PC-9 (cell line): Measurements from ENCODE around the gene ZBTB25. TPM values are rescaled to one million over a fixed set of nuclear protein-coding genes. Genes with fewer than 3 reads are reported as not detected.

Source experiments
- BruUV-seq: library from RNA; stranded (reverse); fragments of 400-500 nt; replicated peaks from 2 replicates; lab custom pipeline; 2021; lab: Mats Ljungman, UMichigan
- CTCF ChIA-PET: fragments of 300-600 bp; sonication (Branson Sonifier 250); formaldehyde crosslinking; loops from one replicate; lab custom pipeline; 2022; ENCODE audit warnings: antibody characterized with exemption; lab: Charles Lee
- POLR2A ChIA-PET: fragments of 300-600 bp; sonication (Branson Sonifier 250); formaldehyde crosslinking; loops from one replicate; lab custom pipeline; 2022; ENCODE audit warnings: antibody characterized with exemption; ENCODE audit not compliant: unreplicated experiment; lab: Charles Lee
- DNase-seq, 2 experiments: peaks; one replicate each; pipeline versions ENCODE4 v3.0.0 to v3.0.0-alpha.2; 2015 to 2022; ENCODE audit warnings: mixed read lengths in 1 of 2
- H2AFZ ChIP-seq: fragments of 200-600 bp; sonication (generic); 2 replicates; pipeline ENCODE4 v1.8.1; 2017; ENCODE audit warnings: antibody characterized with exemption
- H3F3A ChIP-seq: fragments of 200-600 bp; sonication (generic); 2 replicates; pipeline ENCODE4 v1.8.1; 2017; ENCODE audit warnings: antibody characterized with exemption, mild to moderate bottlenecking, low read depth; ENCODE audit not compliant: insufficient read depth
- H3K27ac ChIP-seq: fragments of 200-600 bp; sonication (generic); 2 replicates; pipeline ENCODE4 v1.6.1; 2016; ENCODE audit warnings: mixed run types
- H3K27me3 ChIP-seq: fragments of 200-600 bp; sonication (generic); 2 replicates; pipeline ENCODE4 v1.6.1; 2016; ENCODE audit warnings: low read depth, mixed run types; ENCODE audit not compliant: insufficient read depth
- H3K36me3 ChIP-seq: fragments of 200-600 bp; sonication (generic); 2 replicates; pipeline ENCODE4 v1.6.1; 2016; ENCODE audit warnings: low read depth, mixed run types
- H3K4me1 ChIP-seq: fragments of 200-600 bp; sonication (generic); replicated peaks from 2 replicates; pipeline ENCODE4 v1.6.1; 2016; ENCODE audit warnings: mixed run types; ENCODE audit not compliant: insufficient read depth
- H3K4me2 ChIP-seq: fragments of 200-600 bp; sonication (generic); 2 replicates; pipeline ENCODE4 v1.6.1; 2017; ENCODE audit warnings: mixed run types
- H3K4me3 ChIP-seq: fragments of 200-600 bp; sonication (generic); 2 replicates; pipeline ENCODE4 v1.6.1; 2016; ENCODE audit warnings: mixed run types
- H3K79me2 ChIP-seq: fragments of 200-600 bp; sonication (generic); 2 replicates; pipeline ENCODE4 v1.6.1; 2017; ENCODE audit warnings: low read depth, mixed run types
- H3K9me2 ChIP-seq: fragments of 200-600 bp; sonication (generic); 2 replicates; pipeline ENCODE4 v1.8.1; 2017; ENCODE audit warnings: mild to moderate bottlenecking; ENCODE audit not compliant: insufficient read depth
- H3K9me3 ChIP-seq: fragments of 200-600 bp; sonication (generic); 2 replicates; pipeline ENCODE4 v1.8.1; 2016; ENCODE audit warnings: low read depth; ENCODE audit not compliant: insufficient read depth
- H4K20me1 ChIP-seq: fragments of 200-600 bp; sonication (generic); 2 replicates; pipeline ENCODE4 v1.8.1; 2017; ENCODE audit not compliant: insufficient read depth
- CTCF ChIP-seq: fragments of 200-600 bp; sonication (generic); conservative IDR thresholded peaks from 2 replicates; pipeline ENCODE4 v1.6.1; 2017; ENCODE audit warnings: mixed run types, antibody characterized with exemption, mild to moderate bottlenecking, moderate library complexity
- EZH2 ChIP-seq: fragments of 200-600 bp; sonication (generic); IDR thresholded peaks from 2 replicates; pipeline ENCODE4 v1.8.0; 2017; ENCODE audit warnings: antibody characterized with exemption, low read depth
- intact Hi-C: fragments of 100-400 bp; cut with micrococcal nuclease; formaldehyde crosslinking; loops from one replicate; pipeline ENCODE4 v1.10.0; 2022; ENCODE audit not compliant: unreplicated experiment
- total RNA-seq: library from RNA; stranded (reverse); gene quantifications from 2 replicates; pipeline ENCODE4 v1.2.3, GENCODE V29; 2021

Gene ZBTB25
- total RNA-seq, 1 experiment from 2014 or later = 22.9 TPM

GRCh38 chr14:64488590-64489099, 15.0 kb downstream of the ZBTB25 start:
- Histone ChIP-seq H3K36me3 (peaks cover 7% of the 10 kb centered on the region; the same call in 1 of the 2 replicates), H3K4me1 (no peaks in the 10 kb centered on the region), H3K27me3 (no peaks in the 10 kb centered on the region), H3K9me3 (no peaks in the 10 kb centered on the region), H3F3A (no peaks in the 10 kb centered on the region), H3K4me3 (no peak overlapping the region), H3K9me2 (no peaks in the 10 kb centered on the region), H3K4me2 (no peak overlapping the region), H2AFZ (no peak overlapping the region), H4K20me1 (no peaks in the 10 kb centered on the region), H3K27ac (no peak overlapping the region), H3K79me2 (no peaks in the 10 kb centered on the region)
- POLR2A ChIA-PET = no interaction called here
- CTCF ChIA-PET = interaction anchor here (0.6 to 0.7 kb wide), 3 partner anchors 41 to 450 kb away, joined by 3 read pairs; no protein-coding TSS in a partner anchor
- DNase-seq = no peak
- intact Hi-C loops = no loop called here
- TF ChIP-seq EZH2 (no peak), CTCF (no peak)
- no TSS peak for BruUV-seq

GRCh38 chr14:64478634-64479250, 24.9 kb downstream of the ZBTB25 start:
- Histone ChIP-seq H3K9me3 (no peaks in the 10 kb centered on the region), H3K36me3 (no peaks in the 10 kb centered on the region), H3K79me2 (no peaks in the 10 kb centered on the region), H3F3A (no peaks in the 10 kb centered on the region; the same call in 1 of the 2 replicates), H4K20me1 (no peaks in the 10 kb centered on the region), H3K27ac (no peak overlapping the region), H3K27me3 (no peaks in the 10 kb centered on the region), H3K4me1 (no peaks in the 10 kb centered on the region), H3K9me2 (no peaks in the 10 kb centered on the region), H3K4me2 (no peak overlapping the region), H3K4me3 (no peak overlapping the region), H2AFZ (no peak overlapping the region)
- intact Hi-C loops = loop anchor here (1.0 kb wide), 1 partner anchor 134 kb away; no protein-coding TSS in a partner anchor
- CTCF ChIA-PET = interaction anchor here (0.7 to 2.0 kb wide), 2 partner anchors 135 to 177 kb away, joined by 3 to 11 read pairs; no protein-coding TSS in a partner anchor
- BruUV-seq = no TSS peak
- no peak for DNase-seq
- POLR2A ChIA-PET = interaction anchor here (0.6 to 0.7 kb wide), 2 partner anchors 215 to 238 kb away, joined by 3 read pairs; no protein-coding TSS in a partner anchor
- TF ChIP-seq CTCF (peak; percentile 79), EZH2 (no peak)

DNA sequence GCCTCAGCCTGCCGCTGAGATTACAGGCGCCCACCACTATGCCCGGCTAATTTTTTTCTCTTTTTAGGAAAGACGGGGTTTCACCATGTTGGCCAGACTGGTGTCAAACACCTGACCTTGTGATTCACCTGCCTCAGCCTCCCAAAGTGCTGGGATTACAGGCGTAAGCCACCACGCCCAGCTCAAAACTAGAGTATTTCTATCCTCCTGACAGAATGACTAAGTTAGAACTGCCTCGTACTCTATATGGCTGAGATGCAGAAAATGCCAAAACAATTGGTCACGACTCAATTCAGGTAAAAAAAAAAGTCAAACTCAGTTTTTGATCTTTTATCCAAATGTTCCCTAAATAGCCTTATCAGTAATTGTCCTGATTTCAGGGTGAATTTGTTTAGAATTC, 27.2 kb downstream of the ZBTB25 start:
- intact Hi-C loops = no loop called here
- Histone ChIP-seq H3K27ac (no peak overlapping the region), H3K9me3 (no peaks in the 10 kb centered on the region), H3K36me3 (no peaks in the 10 kb centered on the region), H2AFZ (no peak overlapping the region), H3K27me3 (no peaks in the 10 kb centered on the region), H3K4me3 (no peak overlapping the region), H3K79me2 (no peaks in the 10 kb centered on the region), H3K4me1 (no peaks in the 10 kb centered on the region), H3K4me2 (no peak overlapping the region), H3F3A (no peaks in the 10 kb centered on the region; the same call in 1 of the 2 replicates), H3K9me2 (no peaks in the 10 kb centered on the region), H4K20me1 (no peaks in the 10 kb centered on the region)
- TF ChIP-seq CTCF (no peak), EZH2 (no peak)
- CTCF ChIA-PET = interaction anchor here (0.5 to 0.7 kb wide), 4 partner anchors 122 to 434 kb away, joined by 3 to 5 read pairs (median 3); no protein-coding TSS in a partner anchor
- DNase-seq = no peak
- POLR2A ChIA-PET = no interaction called here
- no TSS peak for BruUV-seq
